Gastroesophageal sphincter (tissue), 3 donors: Measurements from ENCODE around the gene NNMT.

ENCODE experiments used
- EP300 ChIP-seq: sonication (generic); formaldehyde crosslinking; IDR thresholded peaks from one replicate; pipeline ENCODE4 v1.6.1; 2017; ENCODE audit warnings: antibody characterized with exemption, mild to moderate bottlenecking
- POLR2A ChIP-seq, 2 donors: fragments of 450-650 bp; IDR thresholded peaks; one replicate each; pipeline ENCODE4 v1.6.1; 2017; ENCODE audit warnings: antibody characterized with exemption in 2 of 2, mild to moderate bottlenecking in 2 of 2, moderate library complexity in 1 of 2
- POLR2AphosphoS5 ChIP-seq: sonication (generic); formaldehyde crosslinking; IDR thresholded peaks from one replicate; pipeline ENCODE4 v1.6.1; 2017; ENCODE audit warnings: antibody characterized with exemption
- TF ChIP-seq, protein P1 (sequence below), 4 experiments: fragments of 200-600 bp in 2 of 4; fragments of 450-650 bp in 2 of 4; sonication (generic) in 1 of 4; IDR thresholded peaks; one replicate each; pipeline ENCODE4 v1.5.1; 2017 to 2019; ENCODE audit warnings: antibody characterized with exemption in 4 of 4, mild to moderate bottlenecking in 2 of 4, moderate library complexity in 2 of 4

DNA sequence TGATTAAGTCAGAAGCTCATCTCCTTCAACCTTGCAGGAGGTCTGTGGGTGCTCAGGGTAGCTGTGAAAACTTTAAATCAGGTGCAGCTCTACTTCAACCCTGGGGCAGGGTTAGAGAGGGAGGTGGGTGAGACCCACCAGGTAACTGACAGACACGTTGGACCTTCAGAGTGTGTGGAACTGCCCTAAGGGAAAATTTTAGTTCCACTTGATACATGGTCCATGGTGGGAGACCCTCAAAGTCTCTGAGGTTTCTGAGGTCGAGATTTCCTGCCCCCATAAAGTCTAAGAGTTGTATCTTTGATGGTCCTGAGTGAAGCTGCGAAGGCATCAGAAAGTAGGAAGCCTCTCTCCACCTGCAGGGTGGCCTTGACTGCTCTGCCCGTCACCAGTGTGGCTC lies 23.9 kb upstream of the NNMT start:
- TF ChIP-seq, protein P1, sequence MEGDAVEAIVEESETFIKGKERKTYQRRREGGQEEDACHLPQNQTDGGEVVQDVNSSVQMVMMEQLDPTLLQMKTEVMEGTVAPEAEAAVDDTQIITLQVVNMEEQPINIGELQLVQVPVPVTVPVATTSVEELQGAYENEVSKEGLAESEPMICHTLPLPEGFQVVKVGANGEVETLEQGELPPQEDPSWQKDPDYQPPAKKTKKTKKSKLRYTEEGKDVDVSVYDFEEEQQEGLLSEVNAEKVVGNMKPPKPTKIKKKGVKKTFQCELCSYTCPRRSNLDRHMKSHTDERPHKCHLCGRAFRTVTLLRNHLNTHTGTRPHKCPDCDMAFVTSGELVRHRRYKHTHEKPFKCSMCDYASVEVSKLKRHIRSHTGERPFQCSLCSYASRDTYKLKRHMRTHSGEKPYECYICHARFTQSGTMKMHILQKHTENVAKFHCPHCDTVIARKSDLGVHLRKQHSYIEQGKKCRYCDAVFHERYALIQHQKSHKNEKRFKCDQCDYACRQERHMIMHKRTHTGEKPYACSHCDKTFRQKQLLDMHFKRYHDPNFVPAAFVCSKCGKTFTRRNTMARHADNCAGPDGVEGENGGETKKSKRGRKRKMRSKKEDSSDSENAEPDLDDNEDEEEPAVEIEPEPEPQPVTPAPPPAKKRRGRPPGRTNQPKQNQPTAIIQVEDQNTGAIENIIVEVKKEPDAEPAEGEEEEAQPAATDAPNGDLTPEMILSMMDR (IDR thresholded peaks at IDR 0.05), result no peak
- TF ChIP-seq EP300 (no peak), POLR2AphosphoS5 (no peak), POLR2A (IDR thresholded peaks at IDR 0.05) (no peak)
